Spleen (tissue), 11 donors: ENCODE data around the gene ESM1. TPM values are rescaled to one million over a fixed set of nuclear protein-coding genes. Genes with fewer than 3 reads are reported as not detected.
"Not testable (repeated sequence)": the region's sequence is repeated elsewhere in the genome, so short reads cannot be mapped to it uniquely, and the experiment has no call there.

Experiments
- DNase-seq: peaks from one replicate; pipeline ENCODE4 v3.0.0-alpha.2; 2020
- H3K27ac ChIP-seq, 8 donors: fragments of 200-600 bp; sonication (generic) in 7 of 8; 1 replicate in 4 of 8; 2 replicates in 4 of 8; pipeline versions ENCODE4 v1.5.0 to v1.8.0; 2016 to 2021; ENCODE audit warnings: inconsistent platforms in 4 of 8, mild to moderate bottlenecking in 4 of 8, moderate library complexity in 1 of 8
- H3K27me3 ChIP-seq, 7 donors: fragments of 200-600 bp; sonication (generic) in 6 of 7; replicated peaks in 1 of 7; 1 replicate in 4 of 7; 2 replicates in 3 of 7; pipeline versions ENCODE4 v1.5.0 to v1.8.0; 2016 to 2021; ENCODE audit warnings: inconsistent platforms in 3 of 7, mild to moderate bottlenecking in 1 of 7
- H3K36me3 ChIP-seq, 6 donors: fragments of 200-600 bp; sonication (generic) in 5 of 6; 1 replicate in 4 of 6; 2 replicates in 2 of 6; pipeline versions ENCODE4 v1.5.0 to v1.8.0; 2016 to 2021; ENCODE audit warnings: inconsistent platforms in 2 of 6
- H3K4me1 ChIP-seq, 6 donors: fragments of 200-600 bp; sonication (generic) in 5 of 6; 1 replicate in 3 of 6; 2 replicates in 3 of 6; pipeline versions ENCODE4 v1.5.0 to v1.8.0; 2016 to 2021; ENCODE audit warnings: inconsistent platforms in 3 of 6
- H3K4me3 ChIP-seq, 8 donors: fragments of 200-600 bp; sonication (generic) in 7 of 8; 1 replicate in 4 of 8; 2 replicates in 4 of 8; pipeline versions ENCODE4 v1.5.0 to v1.8.0; 2016 to 2021; ENCODE audit warnings: inconsistent platforms in 4 of 8, mild to moderate bottlenecking in 4 of 8, moderate library complexity in 2 of 8
- H3K9me3 ChIP-seq, 8 donors: fragments of 200-600 bp; sonication (generic) in 7 of 8; 1 replicate in 4 of 8; 2 replicates in 4 of 8; pipeline versions ENCODE4 v1.5.0 to v1.8.0; 2016 to 2021; ENCODE audit warnings: inconsistent platforms in 4 of 8
- CTCF ChIP-seq, 11 experiments: fragments of 200-600 bp in 7 of 11; fragments of 450-650 bp in 4 of 11; sonication (generic) in 4 of 11; IDR thresholded peaks in 8 of 11; conservative IDR thresholded peaks in 3 of 11; 1 replicate in 7 of 11; 2 replicates in 4 of 11; pipeline versions ENCODE4 v1.4.0 to v1.8.0; 2016 to 2021; ENCODE audit warnings: antibody characterized with exemption in 11 of 11, inconsistent platforms in 4 of 11, mild to moderate bottlenecking in 1 of 11
- POLR2A ChIP-seq, 3 donors: fragments of 450-650 bp; IDR thresholded peaks; one replicate each; pipeline ENCODE4 v1.5.1; 2017; ENCODE audit warnings: antibody characterized with exemption in 3 of 3, mild to moderate bottlenecking in 1 of 3
- POLR2AphosphoS5 ChIP-seq, 3 donors: sonication (generic); formaldehyde crosslinking; IDR thresholded peaks; one replicate each; pipeline ENCODE4 v1.5.1; 2017; ENCODE audit warnings: antibody characterized with exemption in 3 of 3
- WGBS, 5 donors: extraction: QIAGEN DNeasy Blood & Tissue Kit in 3 of 5; methylation state at CpG; one replicate each; pipeline versions ENCODE4 v1.1.5 to v1.1.7; 2013 to 2018; 5-methylcytosine and 5-hydroxymethylcytosine counted together
- intact Hi-C: fragments of 100-400 bp; cut with DNase I; formaldehyde crosslinking; loops from one replicate; pipeline ENCODE4 v1.15.0; 2023; ENCODE audit warnings: low total_unique reads
- polyA plus RNA-seq, 3 donors: library from polyadenylated mRNA; stranded (reverse); fragments of 200-250 nt; gene quantifications; one replicate each; pipeline ENCODE4 v1.2.1, GENCODE V29; 2013
- total RNA-seq, 7 donors: library from RNA; depleted of rRNA in 3 of 7; stranded (reverse); fragments of >200 nt in 3 of 7; fragmentation: NEBNext Ultra II Directional in 4 of 7; extraction: Animal tissue kit (Norgen Biotek cat#: 25700) in 4 of 7; gene quantifications; one replicate each; pipeline versions ENCODE4 v1.1.0 to v1.2.1, GENCODE V29; 2016 to 2021
- donor health status: healthy with polysubstance abuse.
- donor health status: DM: no; HTN: no; CAD: no; lungs with moderate emphysema.
- donor health status: DM: no; HTN: no; CAD: no.
- donor health status: Bipolar disorder and iron deficiency.
- donor health status: healthy.
- donor health status: DM: no; HTN: no; CAD: no.
- donor health status: DM: yes; HTN: yes; CAD: no.

ESM1 gene
- total and polyA plus RNA-seq, 10 donors: 0.09 to 2.4 (median 0.77) TPM; not detected in 1

GRCh38 chr5:55021410-55021809 lies 36.0 kb upstream of the ESM1 start:
- peak overlapping the region in 2 of 8 donors; percentile 42 to 60 for H3K27ac ChIP-seq
- H3K4me3 ChIP-seq: no peak overlapping the region
- H3K27me3 ChIP-seq: no peaks in the 10 kb centered on the region
- peaks cover 0 to 5% (median 0%) of the 10 kb centered on the region in 8 donors for H3K9me3 ChIP-seq
- intact Hi-C loops: no loop called here
- TF ChIP-seq POLR2AphosphoS5 (IDR thresholded peaks at IDR 0.05): no peak
- TF ChIP-seq POLR2A (IDR thresholded peaks at IDR 0.05): no peak
- TF ChIP-seq CTCF (IDR thresholded peaks at IDR 0.05 in 8 of 11, conservative IDR thresholded peaks at IDR 0.05 in 3 of 11): no peak
- no peaks in the 10 kb centered on the region for H3K36me3 ChIP-seq
- WGBS, 5 donors: 78 to 92% (median 87%) methylated on average over 6 of the region's 6 CpGs
- peaks cover 0 to 8% (median 0%) of the 10 kb centered on the region in 6 donors for H3K4me1 ChIP-seq
- DNase-seq: no peak

GRCh38 chr5:55010149-55010548 lies 24.8 kb upstream of the ESM1 start:
- intact Hi-C loops, DNase-seq, H3K36me3 ChIP-seq, H3K4me1 ChIP-seq, H3K4me3 ChIP-seq, H3K27ac ChIP-seq, H3K27me3 ChIP-seq: not testable (repeated sequence)
- WGBS, 5 donors: 85 to 96% (median 93%) methylated on average over 1 of the region's 1 CpG
- H3K9me3 ChIP-seq: peaks cover 0 to 35% (median 17%) of the 10 kb centered on the region in 8 donors

DNA sequence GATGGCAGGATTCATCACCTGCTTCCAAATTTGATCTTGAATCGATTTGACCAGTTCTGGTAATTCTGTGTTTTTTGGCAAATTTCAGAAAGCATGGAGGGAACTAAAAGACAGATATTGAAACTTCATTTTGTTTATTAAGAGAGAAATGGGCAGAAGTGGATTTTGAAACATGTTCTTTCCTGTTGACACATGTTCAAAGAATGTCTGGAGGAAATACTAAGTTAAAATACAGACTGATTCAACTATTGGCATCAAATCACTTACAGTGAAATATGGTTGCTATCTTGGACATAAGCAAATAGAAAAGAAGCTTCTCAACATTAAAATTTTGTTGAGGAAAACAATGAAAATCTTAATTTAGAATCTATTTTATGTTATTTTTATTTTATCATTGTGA lies 19.3 kb upstream of the ESM1 start:
- no peaks in the 10 kb centered on the region for H3K36me3 ChIP-seq
- intact Hi-C loops: no loop called here
- no peaks in the 10 kb centered on the region for H3K4me1 ChIP-seq
- 82 to 95% (median 85%) methylated on average over 1 of the region's 1 CpG for WGBS, 5 donors
- H3K27ac ChIP-seq: no peak overlapping the region
- peaks cover 0 to 5% (median 0%) of the 10 kb centered on the region in 7 donors for H3K27me3 ChIP-seq
- DNase-seq: no peak
- no peak overlapping the region for H3K4me3 ChIP-seq
- H3K9me3 ChIP-seq: peaks cover 0 to 9% (median 0%) of the 10 kb centered on the region in 8 donors
- TF ChIP-seq CTCF (IDR thresholded peaks at IDR 0.05 in 8 of 11, conservative IDR thresholded peaks at IDR 0.05 in 3 of 11) (no peak), POLR2AphosphoS5 (IDR thresholded peaks at IDR 0.05) (no peak), POLR2A (IDR thresholded peaks at IDR 0.05) (no peak)

DNA sequence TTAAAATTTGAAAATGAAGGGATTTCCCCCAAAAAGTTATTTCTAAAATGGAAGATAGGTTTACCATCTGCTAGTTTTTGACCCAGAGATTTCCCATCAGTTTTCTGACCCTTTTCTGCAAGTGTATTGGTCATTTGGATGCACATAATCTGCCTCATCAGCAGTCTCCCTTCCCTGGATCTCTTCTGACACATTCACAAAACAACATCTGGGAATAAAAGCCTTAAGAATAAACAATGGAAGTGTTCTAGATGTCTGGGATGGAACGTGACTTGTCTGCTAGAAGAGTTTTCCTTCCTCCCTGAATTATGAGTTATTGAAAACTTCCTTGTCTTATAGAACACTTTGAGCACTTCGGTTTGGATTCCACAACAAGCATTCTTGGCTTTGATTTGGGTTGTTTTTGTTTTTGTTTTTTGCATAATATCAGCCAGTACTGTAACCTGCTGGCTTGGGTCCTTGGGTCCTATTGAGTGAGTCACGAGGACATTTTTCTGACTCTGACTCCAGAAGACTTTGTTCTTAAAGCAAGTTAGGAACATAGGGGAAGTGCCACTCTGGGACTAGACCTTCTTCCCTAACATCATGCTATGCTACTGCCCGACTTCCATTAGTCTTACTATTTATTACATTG lies 18.2 kb upstream of the ESM1 start:
- TF ChIP-seq POLR2A (IDR thresholded peaks at IDR 0.05) (no peak), POLR2AphosphoS5 (IDR thresholded peaks at IDR 0.05) (no peak), CTCF (IDR thresholded peaks at IDR 0.05 in 8 of 11, conservative IDR thresholded peaks at IDR 0.05 in 3 of 11) (no peak)
- Histone ChIP-seq H3K9me3 (peaks cover 0 to 9% (median 0%) of the 10 kb centered on the region in 8 donors), H3K36me3 (no peaks in the 10 kb centered on the region), H3K4me3 (no peak overlapping the region), H3K27me3 (peaks cover 0 to 5% (median 0%) of the 10 kb centered on the region in 7 donors), H3K4me1 (no peaks in the 10 kb centered on the region), H3K27ac (no peak overlapping the region)
- intact Hi-C loops: no loop called here
- WGBS, 5 donors: 68 to 86% (median 78%) methylated on average over 4 of the region's 4 CpGs
- DNase-seq: no peak

DNA sequence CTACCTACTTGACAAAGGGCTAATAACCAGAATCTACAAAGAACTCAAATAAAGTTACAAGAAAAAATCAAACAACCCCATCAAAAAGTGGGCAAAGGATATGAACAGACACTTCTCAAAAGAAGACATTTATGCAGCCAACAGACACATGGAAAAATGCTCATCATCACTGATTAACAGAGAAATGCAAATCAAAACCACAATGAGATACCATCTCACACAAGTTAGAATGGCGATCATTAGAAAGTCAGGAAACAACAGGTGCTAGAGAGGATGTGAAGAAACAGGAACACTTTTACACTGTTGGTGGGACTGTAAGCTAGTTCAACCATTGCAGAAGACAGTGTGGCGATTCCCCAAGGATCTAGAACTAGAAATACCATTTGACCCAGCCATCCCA lies 16.8 kb upstream of the ESM1 start:
- H3K27me3 ChIP-seq, DNase-seq, H3K27ac ChIP-seq, H3K4me3 ChIP-seq, intact Hi-C loops, H3K4me1 ChIP-seq, H3K36me3 ChIP-seq, H3K9me3 ChIP-seq: not testable (repeated sequence)
- 47 to 63% (median 54%) methylated on average over 2 of the region's 2 CpGs for WGBS, 5 donors
